WTC11 (cell line): Measurements from ENCODE around the gene GSN.

ENCODE experiments used
- CTCF ChIP-seq: fragments of 200-600 bp; IDR thresholded peaks from 2 replicates; pipeline ENCODE4 v1.8.0; 2022; ENCODE audit warnings: antibody characterized with exemption
- ZNF263 ChIP-seq: sonication (generic); formaldehyde crosslinking; IDR thresholded peaks from 2 replicates; pipeline ENCODE4 v1.8.1; 2022; ENCODE audit warnings: low read depth, mild to moderate bottlenecking, moderate library complexity, missing genetic modification reagents

DNA sequence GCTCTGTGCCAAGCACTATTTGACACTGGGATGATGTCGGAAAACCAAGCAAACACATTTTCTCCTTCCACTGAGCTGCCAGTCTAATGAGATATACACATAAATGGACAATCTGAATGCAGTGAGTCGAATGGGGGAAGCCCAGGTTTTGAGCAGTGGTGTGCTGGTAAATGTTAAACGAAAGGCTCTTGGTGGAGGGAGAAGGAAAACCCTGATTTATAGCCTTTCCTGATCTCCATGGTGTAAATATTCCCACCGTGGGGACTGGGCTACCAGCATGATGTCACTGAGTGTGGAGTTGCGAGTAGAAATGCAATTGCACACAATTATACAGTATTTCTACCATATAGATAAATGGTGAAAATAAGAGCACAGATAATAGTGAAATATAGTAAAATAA is 5.0 kb upstream of the GSN start:
- TF ChIP-seq ZNF263 (CRISPR knock-in tag) = no peak
- TF ChIP-seq CTCF = no peak
